22Rv1 (cell line): ENCODE measurements around the gene C1QTNF3.

Experiments used
- H3K27ac ChIP-seq: fragments of 450-650 bp; 2 replicates; pipeline ENCODE4 v1.5.1; 2017
- CTCF ChIP-seq: fragments of 450-650 bp; IDR thresholded peaks from 2 replicates; pipeline ENCODE4 v1.5.1; 2017; ENCODE audit warnings: mild to moderate bottlenecking
- ZFX ChIP-seq: fragments of 450-650 bp; IDR thresholded peaks from 2 replicates; pipeline ENCODE4 v1.6.1; 2017; ENCODE audit warnings: antibody characterized with exemption, borderline replicate concordance

The C1QTNF3 gene

GRCh38 chr5:33973271-33973670 is 69.7 kb downstream of the C1QTNF3 start:
- TF ChIP-seq CTCF (no peak), ZFX (no peak)
- no peak overlapping the region for H3K27ac ChIP-seq

GRCh38 chr5:33969572-33970452 is 73.2 kb downstream of the C1QTNF3 start:
- TF ChIP-seq ZFX, result no peak
- TF ChIP-seq CTCF, result peak; percentile 81
- no peak overlapping the region for H3K27ac ChIP-seq

- H3K27ac ChIP-seq, result no peak overlapping the region
- no peak for TF ChIP-seq ZFX
- TF ChIP-seq CTCF, result no peak
Measured at GRCh38 chr5:33968211-33969005, 74.6 kb downstream of the C1QTNF3 start.
